ENCODE data around the gene IKZF4.

GRCh38 chr12:56029666-56030293 lies 8.9 kb downstream of the IKZF4 start:
- TF ChIP-seq CTCF (IDR thresholded peaks at IDR 0.05 in 2 of 3, conservative IDR thresholded peaks at IDR 0.05 in 1 of 3; ENCODE audit: borderline replicate concordance in 1 of 3, insufficient read depth in 1 of 3, low read depth in 2 of 3, low read length in 2 of 3) (peak; percentile 73 to 78 (median 78)), RAD21 (IDR thresholded peaks at IDR 0.05; ENCODE audit: low read depth) (peak; percentile 73), SIN3A (IDR thresholded peaks at IDR 0.05; ENCODE audit: low read depth) (no peak), POLR2AphosphoS5 (IDR thresholded peaks at IDR 0.05; ENCODE audit: low read depth, low read length) (no peak), EZH2 (IDR thresholded peaks at IDR 0.05) (no peak), MAX (IDR thresholded peaks at IDR 0.05) (no peak), SP1 (IDR thresholded peaks at IDR 0.05; ENCODE audit: low read depth) (no peak), REST (IDR thresholded peaks at IDR 0.05; ENCODE audit: low read depth) (no peak), POLR2A (IDR thresholded peaks at IDR 0.05; ENCODE audit: borderline replicate concordance, extremely low read depth, insufficient read depth, insufficient read length) (no peak), ZNF274 (IDR thresholded peaks at IDR 0.05; ENCODE audit: low read depth, low read length) (no peak), JUND (IDR thresholded peaks at IDR 0.05) (no peak), EZH2phosphoT487 (IDR thresholded peaks at IDR 0.05; ENCODE audit: borderline replicate concordance) (no peak), ZBTB33 (IDR thresholded peaks at IDR 0.05; ENCODE audit: extremely low read depth, insufficient replicate concordance, low read length) (no peak)

All from HCT116 (cell line).